GM21576 (cell line): ENCODE measurements around the gene ADIRF.
"Not testable (repeated sequence)": the region's sequence is repeated elsewhere in the genome, so short reads cannot be mapped to it uniquely, and the experiment has no call there.

Experiments used
- ATAC-seq: cut with Tn5 transposase; IDR thresholded peaks from one replicate; pipeline ENCODE4 v1.9.1; 2021; ENCODE audit warnings: mild to moderate bottlenecking, moderate library complexity; ENCODE audit not compliant: unreplicated experiment

Gene ADIRF

GRCh38 chr10:87019504-87019903, 51.2 kb downstream of the ADIRF start:
- ATAC-seq: not testable (repeated sequence)

GRCh38 chr10:87020056-87020455, 51.8 kb downstream of the ADIRF start, which contains the start of gene FAM25A:
Gene FAM25A (plus strand): TSS chr10:87020294. CDS start chr10:87020325, 31 bp downstream.
- ATAC-seq: not testable (repeated sequence)
